Stimulated activated naive CD8-positive, alpha-beta T cell treated with anti-CD3 and anti-CD28 coated beads, Interleukin-15, Interleukin-2, amounts not matched to agents 100 ng/mL and 50 ng/mL, for 24 hours (primary cell): ENCODE data around the gene LIN7C.
A peak's percentile ranks its signal among the peaks of the same experiment; 100 is the strongest.

Experiments
- H3K27ac Mint-ChIP-seq: one replicate; pipeline ENCODE4 v1.8.0; 2021; ENCODE audit warnings: mild to moderate bottlenecking, mixed read lengths
- H3K27me3 Mint-ChIP-seq: one replicate; pipeline ENCODE4 v1.8.0; 2021; ENCODE audit warnings: mixed read lengths
- H3K36me3 Mint-ChIP-seq: one replicate; pipeline ENCODE4 v1.8.0; 2021; ENCODE audit warnings: low read depth, mixed read lengths
- H3K4me1 Mint-ChIP-seq: one replicate; pipeline ENCODE4 v1.8.0; 2021; ENCODE audit warnings: low read depth, mixed read lengths
- H3K4me3 Mint-ChIP-seq: one replicate; pipeline ENCODE4 v1.8.0; 2021; ENCODE audit warnings: mild to moderate bottlenecking, mixed read lengths
- H3K9me3 Mint-ChIP-seq: one replicate; pipeline ENCODE4 v1.8.0; 2021; ENCODE audit warnings: mixed read lengths

LIN7C gene

GRCh38 chr11:27506200-27507182, at the start of gene LIN7C:
TSS of gene LIN7C (minus strand) at chr11:27506769. CDS start at chr11:27506752, 17 bp downstream.
- no peaks in the 10 kb centered on the region for H3K27me3 Mint-ChIP-seq
- H3K4me3 Mint-ChIP-seq = peak within 1 kb of the TSS; percentile 98
- H3K27ac Mint-ChIP-seq = peak within 1 kb of the TSS; percentile 96
- H3K9me3 Mint-ChIP-seq = no peaks in the 10 kb centered on the region
- peaks cover 56% of the 10 kb centered on the region for H3K4me1 Mint-ChIP-seq
- peaks cover 35% of the 10 kb centered on the region for H3K36me3 Mint-ChIP-seq

- no peak overlapping the region for H3K4me3 Mint-ChIP-seq
- H3K27me3 Mint-ChIP-seq = no peaks in the 10 kb centered on the region
- H3K27ac Mint-ChIP-seq = no peak overlapping the region
- H3K4me1 Mint-ChIP-seq = no peaks in the 10 kb centered on the region
- no peaks in the 10 kb centered on the region for H3K9me3 Mint-ChIP-seq
- H3K36me3 Mint-ChIP-seq = no peaks in the 10 kb centered on the region
These were observed 48.7 kb upstream of the LIN7C start for GRCh38 chr11:27555264-27555663.

DNA sequence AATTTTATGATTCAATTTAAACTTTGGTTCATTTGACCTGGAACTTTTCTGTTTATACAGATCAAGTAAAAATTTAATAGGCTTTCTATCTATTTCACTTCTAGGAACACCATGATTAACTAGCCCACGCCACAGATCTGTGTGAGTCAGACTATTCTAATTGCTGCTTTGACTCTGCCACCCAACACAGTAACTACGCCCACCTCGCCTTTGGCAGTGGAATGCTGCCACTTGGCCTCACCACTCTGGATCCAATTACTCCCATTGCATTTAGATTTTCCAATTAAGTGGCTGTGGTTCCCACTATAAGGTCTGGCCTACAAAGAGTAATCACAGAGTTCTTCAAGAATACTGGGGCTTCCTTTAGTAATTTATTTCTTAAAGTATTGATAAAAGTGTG, 46.6 kb upstream of the LIN7C start:
- no peaks in the 10 kb centered on the region for H3K36me3 Mint-ChIP-seq
- no peaks in the 10 kb centered on the region for H3K9me3 Mint-ChIP-seq
- H3K27ac Mint-ChIP-seq = no peak overlapping the region
- H3K4me3 Mint-ChIP-seq = no peak overlapping the region
- H3K4me1 Mint-ChIP-seq = no peaks in the 10 kb centered on the region
- H3K27me3 Mint-ChIP-seq = no peaks in the 10 kb centered on the region

DNA sequence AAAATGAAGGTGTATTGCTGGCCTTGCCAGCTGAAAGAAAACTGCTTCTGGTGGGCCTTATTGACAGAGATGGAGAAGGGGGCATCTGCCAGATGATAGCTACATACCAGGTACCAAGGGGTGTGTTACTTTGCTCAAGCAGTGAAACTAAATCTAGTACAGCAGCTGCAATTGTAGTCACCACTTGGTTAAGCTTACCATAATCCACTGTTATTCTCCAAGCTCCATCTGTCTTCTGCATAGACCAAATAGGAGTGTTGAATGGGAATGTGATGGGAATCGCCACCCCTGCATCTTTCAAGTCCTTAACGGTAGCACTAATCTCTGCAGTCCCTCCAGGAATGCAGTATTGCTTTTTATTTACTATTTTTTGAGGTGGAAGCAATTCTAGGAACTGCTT, 45.8 kb upstream of the LIN7C start:
- Mint-ChIP-seq H3K4me3 (no peak overlapping the region), H3K4me1 (no peaks in the 10 kb centered on the region), H3K27ac (no peak overlapping the region), H3K36me3 (no peaks in the 10 kb centered on the region), H3K27me3 (no peaks in the 10 kb centered on the region), H3K9me3 (no peaks in the 10 kb centered on the region)

DNA sequence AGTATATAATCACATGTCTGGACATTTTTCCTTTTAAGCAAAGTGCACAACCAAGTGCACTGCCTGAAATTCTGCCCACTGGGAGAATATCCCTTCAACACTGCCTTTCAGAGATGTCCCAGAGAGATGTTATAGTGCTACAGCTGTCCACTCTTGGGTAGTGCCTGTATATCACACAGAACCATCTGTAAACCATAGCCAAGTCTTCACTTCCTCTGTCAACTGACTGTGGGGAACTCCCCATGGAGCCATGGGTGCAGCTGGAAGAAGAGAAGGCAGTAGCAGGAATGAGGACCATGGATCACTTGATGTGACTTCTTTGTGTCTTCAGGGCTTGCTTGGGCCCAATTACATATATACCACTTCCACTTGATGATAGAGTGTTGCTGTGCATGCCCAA, 44.6 kb upstream of the LIN7C start:
- Mint-ChIP-seq H3K4me1 (no peaks in the 10 kb centered on the region), H3K4me3 (no peak overlapping the region), H3K9me3 (no peaks in the 10 kb centered on the region), H3K27me3 (no peaks in the 10 kb centered on the region), H3K36me3 (no peaks in the 10 kb centered on the region), H3K27ac (no peak overlapping the region)

DNA sequence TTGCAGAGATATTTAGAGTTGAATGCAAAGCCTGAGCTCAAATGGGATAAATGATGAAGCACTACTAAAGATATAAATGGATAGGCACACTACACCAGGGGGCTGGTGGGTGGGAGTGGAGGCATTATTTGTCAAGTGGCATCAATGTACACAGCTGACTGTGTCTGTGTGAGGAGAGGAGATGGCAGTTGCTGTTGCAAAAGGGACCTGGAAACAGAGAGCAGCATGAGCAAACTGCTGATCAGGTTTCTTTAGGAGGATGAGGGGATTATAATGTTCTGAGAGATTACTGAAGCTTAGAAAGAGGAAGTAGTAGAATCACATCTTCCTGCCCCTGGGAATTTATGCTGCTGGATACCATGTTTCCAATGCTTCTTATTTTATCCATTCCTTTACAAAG, 39.4 kb upstream of the LIN7C start:
- Mint-ChIP-seq H3K9me3 (no peaks in the 10 kb centered on the region), H3K27me3 (no peaks in the 10 kb centered on the region), H3K4me3 (no peak overlapping the region), H3K36me3 (peaks cover 13% of the 10 kb centered on the region), H3K4me1 (no peaks in the 10 kb centered on the region), H3K27ac (no peak overlapping the region)

- Mint-ChIP-seq H3K27me3 (no peaks in the 10 kb centered on the region), H3K4me3 (no peak overlapping the region), H3K9me3 (no peaks in the 10 kb centered on the region), H3K36me3 (peaks cover 13% of the 10 kb centered on the region), H3K27ac (no peak overlapping the region), H3K4me1 (no peaks in the 10 kb centered on the region)
These were observed 38.5 kb upstream of the LIN7C start for GRCh38 chr11:27545035-27545434.

DNA sequence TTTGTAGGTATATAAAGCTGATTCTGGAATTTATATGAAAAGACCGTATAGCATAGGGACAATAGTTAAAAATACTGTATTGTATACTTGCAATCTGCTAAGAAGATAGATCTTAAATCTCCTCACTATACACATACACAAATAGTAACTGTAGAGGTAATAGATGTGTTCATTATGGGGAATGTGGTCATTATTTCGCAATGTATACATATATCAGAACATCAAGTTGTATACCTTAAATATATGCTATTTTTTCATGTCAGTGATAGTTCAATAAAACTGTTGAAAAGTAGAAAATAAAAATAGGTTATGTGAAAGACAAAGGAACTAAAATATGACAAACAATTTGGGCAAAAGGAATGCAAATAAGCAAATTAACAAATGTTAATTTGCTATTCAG, 35.2 kb upstream of the LIN7C start:
- no peaks in the 10 kb centered on the region for H3K9me3 Mint-ChIP-seq
- H3K4me3 Mint-ChIP-seq = no peak overlapping the region
- no peaks in the 10 kb centered on the region for H3K27me3 Mint-ChIP-seq
- peaks cover 13% of the 10 kb centered on the region for H3K36me3 Mint-ChIP-seq
- no peak overlapping the region for H3K27ac Mint-ChIP-seq
- no peaks in the 10 kb centered on the region for H3K4me1 Mint-ChIP-seq

DNA sequence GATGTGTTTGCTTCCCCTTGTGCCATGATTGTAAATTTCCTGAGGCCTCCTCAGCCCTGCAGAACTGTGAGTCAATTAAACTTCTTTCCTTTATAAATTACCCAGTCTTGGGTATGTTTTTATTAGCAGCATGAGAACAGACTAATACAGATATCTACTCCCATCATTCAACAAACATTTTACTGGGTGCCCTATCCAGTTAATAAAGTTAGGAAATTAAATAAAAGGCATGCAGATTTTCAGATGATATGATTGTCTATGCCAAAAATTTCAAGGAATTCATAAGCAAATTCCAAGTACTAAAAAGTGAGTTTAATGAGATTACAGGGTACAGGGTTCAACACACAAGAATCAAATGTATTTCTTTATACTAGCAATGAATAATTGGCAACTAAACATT, 33.5 kb upstream of the LIN7C start:
- peaks cover 13% of the 10 kb centered on the region for H3K36me3 Mint-ChIP-seq
- no peak overlapping the region for H3K27ac Mint-ChIP-seq
- H3K4me1 Mint-ChIP-seq = no peaks in the 10 kb centered on the region
- no peaks in the 10 kb centered on the region for H3K27me3 Mint-ChIP-seq
- no peak overlapping the region for H3K4me3 Mint-ChIP-seq
- no peaks in the 10 kb centered on the region for H3K9me3 Mint-ChIP-seq

DNA sequence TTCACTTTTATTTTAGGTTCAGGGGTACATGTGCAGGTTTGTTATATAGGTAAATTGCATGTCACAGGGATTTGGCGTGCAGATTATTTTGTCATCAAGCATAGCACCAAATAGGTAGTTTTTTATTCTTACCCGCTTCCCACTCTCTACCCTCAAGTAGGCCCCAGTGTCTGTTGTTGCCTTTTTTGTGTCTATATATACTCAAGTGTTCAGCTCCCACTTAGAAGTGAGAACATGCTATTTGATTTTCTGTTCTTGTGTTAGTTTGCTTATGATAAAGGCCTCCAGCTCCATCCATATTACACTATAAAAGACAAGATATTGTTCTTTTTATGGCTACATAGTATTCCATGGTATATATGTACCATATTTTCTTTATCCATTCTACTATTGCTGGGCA, 28.5 kb upstream of the LIN7C start:
- no peak overlapping the region for H3K27ac Mint-ChIP-seq
- H3K4me1 Mint-ChIP-seq = peaks cover 4% of the 10 kb centered on the region
- no peaks in the 10 kb centered on the region for H3K27me3 Mint-ChIP-seq
- H3K36me3 Mint-ChIP-seq = no peaks in the 10 kb centered on the region
- no peaks in the 10 kb centered on the region for H3K9me3 Mint-ChIP-seq
- no peak overlapping the region for H3K4me3 Mint-ChIP-seq

DNA sequence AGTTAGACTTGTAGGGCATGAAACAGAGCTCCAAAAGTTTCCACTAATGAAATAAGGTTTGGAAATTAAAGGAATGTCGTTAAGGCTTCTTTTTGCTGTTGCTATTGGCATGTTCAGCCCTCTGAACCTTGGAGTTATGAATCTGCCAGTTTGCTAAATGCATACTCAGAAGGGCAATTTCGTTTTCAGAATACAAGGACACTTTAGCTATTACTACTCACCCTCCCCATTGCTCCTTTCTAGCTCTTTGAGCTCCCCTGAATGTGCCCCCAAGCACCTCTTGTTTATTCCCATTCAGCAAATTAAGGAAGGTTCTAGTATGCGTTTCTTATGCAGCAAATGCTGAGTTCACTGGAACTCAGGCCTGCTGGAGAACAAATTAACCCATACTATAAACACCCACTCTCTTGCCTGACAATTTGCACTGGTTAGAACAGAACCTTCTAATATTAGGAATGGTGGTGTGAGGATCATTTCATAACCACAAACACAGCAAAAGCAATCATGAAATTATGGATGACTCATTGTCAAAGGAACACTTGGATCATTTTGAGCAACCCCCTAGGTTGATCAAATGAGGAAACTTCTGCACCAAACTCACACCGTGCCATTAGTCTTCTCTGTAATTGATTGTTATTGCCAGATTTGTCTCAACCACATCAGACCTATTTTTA, 26.2 kb upstream of the LIN7C start:
- Mint-ChIP-seq H3K36me3 (no peaks in the 10 kb centered on the region), H3K9me3 (no peaks in the 10 kb centered on the region), H3K27me3 (no peaks in the 10 kb centered on the region), H3K4me1 (peaks cover 4% of the 10 kb centered on the region), H3K4me3 (no peak overlapping the region), H3K27ac (no peak overlapping the region)

DNA sequence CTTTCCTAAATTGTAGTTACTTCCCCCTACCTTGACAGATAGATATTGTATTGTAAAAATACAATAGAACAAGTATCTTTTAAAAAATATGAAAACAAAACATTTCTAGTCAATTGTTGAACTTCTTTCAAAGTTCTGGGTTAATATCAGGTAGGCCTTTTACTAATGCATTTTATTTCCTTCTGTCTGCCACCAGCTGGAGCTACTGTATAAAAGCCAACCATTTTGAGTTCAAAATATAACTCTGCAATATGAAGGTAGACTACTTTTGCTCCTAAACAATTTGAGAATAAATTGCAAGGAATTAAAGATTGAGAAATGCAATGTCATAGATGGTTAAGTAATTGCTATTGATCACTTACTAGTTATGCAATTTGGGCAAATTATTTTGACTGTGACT, 22.1 kb upstream of the LIN7C start:
- no peak overlapping the region for H3K4me3 Mint-ChIP-seq
- H3K36me3 Mint-ChIP-seq = no peaks in the 10 kb centered on the region
- H3K27me3 Mint-ChIP-seq = no peaks in the 10 kb centered on the region

DNA sequence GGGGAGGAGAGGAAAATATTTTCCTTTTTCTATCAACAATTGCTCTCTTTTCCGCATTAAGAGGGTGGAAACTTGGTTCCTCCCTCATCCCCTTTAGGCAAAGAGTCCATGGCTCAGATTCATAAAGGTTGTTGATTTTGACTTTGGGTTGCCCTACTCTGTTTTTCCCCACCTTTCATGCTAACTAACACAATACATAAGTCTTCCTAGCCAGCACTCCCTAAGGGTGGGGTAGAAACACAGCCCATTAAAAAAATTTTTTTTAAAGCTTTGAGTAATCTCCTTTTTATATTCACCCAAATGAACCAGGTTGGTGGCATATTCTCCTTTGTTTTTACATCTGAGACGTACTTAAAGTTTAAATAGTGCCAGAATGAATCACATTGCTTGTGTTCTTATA, 20.0 kb upstream of the LIN7C start:
- Mint-ChIP-seq H3K4me3 (no peak overlapping the region), H3K36me3 (no peaks in the 10 kb centered on the region), H3K27me3 (no peaks in the 10 kb centered on the region), H3K27ac (no peak overlapping the region), H3K9me3 (no peaks in the 10 kb centered on the region), H3K4me1 (no peaks in the 10 kb centered on the region)

More for the DNA sequence above, 22.1 kb upstream of the LIN7C start:
- no peaks in the 10 kb centered on the region for H3K9me3 Mint-ChIP-seq
- no peak overlapping the region for H3K27ac Mint-ChIP-seq
- peaks cover 4% of the 10 kb centered on the region for H3K4me1 Mint-ChIP-seq

DNA sequence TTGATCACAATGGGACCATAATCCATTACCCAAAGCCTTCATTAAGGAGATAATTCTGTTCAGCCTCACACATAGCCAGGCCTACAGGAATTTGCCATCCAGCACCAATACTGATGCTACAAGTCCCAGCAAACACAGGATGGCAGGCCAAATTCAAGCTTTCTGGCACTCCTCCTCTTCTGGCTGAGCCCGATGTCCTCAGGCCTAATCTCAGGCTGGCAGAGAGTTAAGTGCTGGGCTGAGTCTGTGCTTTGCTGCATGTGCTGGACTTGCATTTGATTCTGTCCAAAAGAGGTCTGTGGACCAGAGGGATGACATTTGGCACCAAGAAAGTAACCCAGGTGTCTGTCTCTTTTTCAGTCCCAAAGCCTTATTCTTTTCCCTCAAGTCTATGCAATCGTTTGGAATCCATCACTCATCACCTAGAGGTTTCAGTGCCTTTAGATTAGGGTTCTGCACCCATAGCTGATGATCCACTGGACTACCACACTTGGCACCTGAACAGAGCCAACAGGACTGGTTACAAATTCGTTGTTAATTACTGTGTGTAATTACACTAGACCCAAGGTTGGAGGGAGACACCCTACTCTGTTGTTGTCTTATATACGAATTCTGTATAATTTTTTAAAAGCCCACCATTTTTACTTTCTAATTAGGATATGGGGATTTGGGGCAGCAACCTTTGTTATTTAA, 19.4 kb upstream of the LIN7C start:
- Mint-ChIP-seq H3K4me3 (no peak overlapping the region), H3K27me3 (no peaks in the 10 kb centered on the region), H3K27ac (no peak overlapping the region), H3K4me1 (no peaks in the 10 kb centered on the region), H3K9me3 (no peaks in the 10 kb centered on the region), H3K36me3 (no peaks in the 10 kb centered on the region)

- no peaks in the 10 kb centered on the region for H3K9me3 Mint-ChIP-seq
- no peaks in the 10 kb centered on the region for H3K36me3 Mint-ChIP-seq
- H3K4me3 Mint-ChIP-seq = no peak overlapping the region
- H3K4me1 Mint-ChIP-seq = no peaks in the 10 kb centered on the region
- H3K27ac Mint-ChIP-seq = no peak overlapping the region
- H3K27me3 Mint-ChIP-seq = no peaks in the 10 kb centered on the region
These were observed 17.6 kb upstream of the LIN7C start for GRCh38 chr11:27524155-27524554.
